KOPT-K1 (cell line): ENCODE measurements around the gene NDUFB4.

ENCODE experiments used
- H3K27ac ChIP-seq: fragments of 200-600 bp; sonication (generic); 2 replicates; pipeline ENCODE4 v1.5.1; 2016; ENCODE audit warnings: antibody characterized with exemption, mild to moderate bottlenecking, low read depth, low read length; ENCODE audit not compliant: poor library complexity, severe bottlenecking
- H3K36me3 ChIP-seq: fragments of 200-600 bp; sonication (generic); 2 replicates; pipeline ENCODE4 v1.5.1; 2017; ENCODE audit warnings: antibody characterized with exemption, mild to moderate bottlenecking, low read length, moderate library complexity; ENCODE audit not compliant: insufficient read depth
- H3K9me3 ChIP-seq: fragments of 200-600 bp; sonication (generic); 2 replicates; pipeline ENCODE4 v1.5.1; 2017; ENCODE audit warnings: antibody characterized with exemption, low read length, mild to moderate bottlenecking; ENCODE audit not compliant: insufficient read depth, poor library complexity, severe bottlenecking

The NDUFB4 gene

DNA sequence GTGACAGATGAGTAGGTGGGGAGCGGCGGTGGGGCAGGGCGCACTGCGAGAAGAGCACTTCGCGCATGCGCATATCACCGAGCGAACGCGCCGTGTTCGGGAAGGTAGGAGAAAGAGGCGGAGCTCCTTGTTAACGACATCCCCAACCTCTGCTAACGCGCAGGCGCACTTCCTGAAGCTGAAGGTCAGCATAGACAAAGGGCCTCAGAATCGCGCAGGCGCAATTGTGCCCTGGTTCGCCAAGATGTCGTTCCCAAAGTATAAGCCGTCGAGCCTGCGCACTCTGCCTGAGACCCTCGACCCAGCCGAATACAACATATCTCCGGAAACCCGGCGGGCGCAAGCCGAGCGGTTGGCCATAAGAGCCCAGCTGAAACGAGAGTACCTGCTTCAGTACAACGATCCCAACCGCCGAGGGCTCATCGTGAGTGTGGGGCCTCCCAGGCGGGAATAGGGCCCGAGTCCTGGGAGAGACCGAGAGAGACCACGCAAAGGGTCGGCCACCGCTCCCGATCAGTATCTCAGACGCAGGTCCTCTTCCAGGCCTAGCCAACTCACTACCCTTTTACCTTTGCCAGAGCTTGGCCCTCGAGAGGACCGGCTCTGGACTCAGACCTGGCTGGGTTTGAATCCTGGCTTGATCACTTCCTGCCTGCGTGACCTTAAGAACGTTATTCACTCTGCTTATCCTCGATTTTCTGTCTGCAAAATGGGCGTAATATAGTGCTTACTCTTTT, at the start of gene NDUFB4:
TSS of gene NDUFB4 (plus strand) at position 221 of the 737 bp plus-strand sequence. CDS start at position 245, 24 bp downstream.
- Histone ChIP-seq H3K27ac (peak within 1 kb of the TSS; percentile 91), H3K36me3 (peaks cover 36% of the 10 kb centered on the region), H3K9me3 (no peaks in the 10 kb centered on the region)

DNA sequence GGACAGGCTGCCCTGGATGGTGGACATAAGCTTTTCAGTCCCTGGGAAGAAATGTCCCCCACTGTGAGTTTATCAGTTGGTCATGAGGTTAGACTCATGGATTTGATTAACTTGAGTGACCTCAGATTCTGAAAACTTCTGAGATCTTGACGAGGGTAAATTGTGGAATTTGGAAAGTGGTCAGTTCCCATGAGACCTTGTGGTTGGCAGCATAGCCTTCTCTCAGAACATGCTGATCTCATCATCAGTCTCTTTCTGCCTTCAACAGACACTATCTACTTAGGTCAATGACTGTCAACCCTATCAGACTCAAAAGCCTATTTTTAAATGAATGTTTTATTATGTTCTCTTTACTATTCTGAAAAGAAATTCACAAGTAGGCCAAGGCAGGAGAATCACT, 45.6 kb upstream of the NDUFB4 start:
- no peak overlapping the region for H3K27ac ChIP-seq
- no peaks in the 10 kb centered on the region for H3K9me3 ChIP-seq
- no peaks in the 10 kb centered on the region for H3K36me3 ChIP-seq

DNA sequence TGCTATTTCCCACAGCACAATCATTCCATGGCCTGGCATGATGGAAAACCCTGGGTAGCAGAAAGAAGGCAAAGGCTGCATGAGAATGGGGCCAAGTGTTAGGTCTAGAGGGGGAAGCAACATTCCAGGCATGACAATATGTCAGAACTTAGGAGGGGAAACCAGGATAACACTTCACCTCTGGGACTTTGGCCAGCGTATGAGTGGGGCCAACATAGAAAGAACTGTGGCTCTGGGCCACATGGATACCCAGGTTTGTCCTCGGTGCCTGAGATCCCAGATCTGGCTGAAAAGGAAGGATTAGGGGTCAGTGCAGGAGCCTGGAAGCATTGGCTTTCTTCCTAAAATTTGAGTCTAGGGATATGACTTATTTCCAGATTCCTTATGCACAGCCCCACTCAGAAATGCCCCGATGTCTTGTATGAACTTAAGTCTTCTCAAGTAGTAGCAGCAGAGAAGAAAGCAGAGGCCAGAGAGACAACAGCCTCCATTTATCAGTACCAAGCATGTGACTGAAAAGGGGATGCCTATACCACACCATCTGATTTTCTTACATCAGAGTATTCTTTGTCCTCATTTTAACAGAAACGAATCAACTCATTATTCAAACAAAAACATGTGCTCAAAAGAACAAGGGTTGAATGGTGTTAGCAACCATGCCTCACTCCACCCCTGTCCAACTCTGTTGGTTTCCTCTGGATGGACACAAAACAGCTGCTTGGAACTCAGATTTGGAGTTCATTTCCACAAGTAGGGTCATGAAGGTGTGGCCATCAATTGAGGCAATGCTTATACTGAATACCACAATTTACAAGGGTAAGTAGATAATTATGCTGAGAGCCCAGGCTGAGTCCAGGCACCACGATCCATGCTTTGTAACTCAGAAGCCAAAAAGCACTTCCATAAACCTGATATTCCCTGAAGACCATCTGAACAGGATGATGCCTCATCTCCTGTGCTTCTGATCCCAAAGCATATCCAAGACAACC, 43.7 kb upstream of the NDUFB4 start:
- Histone ChIP-seq H3K9me3 (no peaks in the 10 kb centered on the region), H3K36me3 (no peaks in the 10 kb centered on the region), H3K27ac (no peak overlapping the region)

DNA sequence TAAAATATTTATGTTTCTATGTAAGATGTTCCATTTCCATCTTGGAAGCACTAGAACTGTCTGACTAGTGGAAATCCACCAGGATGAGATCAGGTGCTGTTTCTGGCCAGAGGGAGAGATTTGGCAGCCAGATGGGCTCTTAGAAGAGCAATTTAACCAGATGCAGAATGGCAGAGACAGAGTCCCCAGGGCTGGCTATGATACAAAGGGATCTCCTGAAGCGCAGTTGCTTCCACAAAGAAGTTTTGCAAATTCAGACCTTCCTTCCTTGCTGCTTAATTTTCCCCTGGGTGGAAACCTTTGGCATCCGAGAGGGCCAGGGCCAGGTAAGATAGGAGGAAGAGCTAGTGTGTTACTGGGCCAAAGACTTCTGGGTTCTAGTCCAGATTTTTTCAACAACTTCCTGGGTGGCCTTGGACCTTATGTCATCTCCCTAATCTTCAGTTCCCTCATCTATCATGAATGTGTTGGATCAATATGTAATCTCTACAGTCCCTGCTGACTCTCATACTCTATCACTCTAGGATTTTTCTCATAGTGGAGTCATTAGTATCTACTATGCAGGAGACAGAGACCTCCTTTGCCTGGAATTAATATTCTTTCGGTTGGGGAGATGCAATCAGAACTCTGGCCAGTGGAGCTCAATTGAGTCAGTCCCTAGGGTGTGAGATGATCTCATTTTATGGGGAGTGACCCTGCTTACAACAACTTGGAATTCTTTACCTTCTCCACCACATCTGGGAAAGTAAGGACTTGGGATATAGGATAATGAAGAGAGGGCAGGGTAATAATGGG, 41.1 kb upstream of the NDUFB4 start:
- Histone ChIP-seq H3K9me3 (no peaks in the 10 kb centered on the region), H3K27ac (no peak overlapping the region), H3K36me3 (no peaks in the 10 kb centered on the region)

DNA sequence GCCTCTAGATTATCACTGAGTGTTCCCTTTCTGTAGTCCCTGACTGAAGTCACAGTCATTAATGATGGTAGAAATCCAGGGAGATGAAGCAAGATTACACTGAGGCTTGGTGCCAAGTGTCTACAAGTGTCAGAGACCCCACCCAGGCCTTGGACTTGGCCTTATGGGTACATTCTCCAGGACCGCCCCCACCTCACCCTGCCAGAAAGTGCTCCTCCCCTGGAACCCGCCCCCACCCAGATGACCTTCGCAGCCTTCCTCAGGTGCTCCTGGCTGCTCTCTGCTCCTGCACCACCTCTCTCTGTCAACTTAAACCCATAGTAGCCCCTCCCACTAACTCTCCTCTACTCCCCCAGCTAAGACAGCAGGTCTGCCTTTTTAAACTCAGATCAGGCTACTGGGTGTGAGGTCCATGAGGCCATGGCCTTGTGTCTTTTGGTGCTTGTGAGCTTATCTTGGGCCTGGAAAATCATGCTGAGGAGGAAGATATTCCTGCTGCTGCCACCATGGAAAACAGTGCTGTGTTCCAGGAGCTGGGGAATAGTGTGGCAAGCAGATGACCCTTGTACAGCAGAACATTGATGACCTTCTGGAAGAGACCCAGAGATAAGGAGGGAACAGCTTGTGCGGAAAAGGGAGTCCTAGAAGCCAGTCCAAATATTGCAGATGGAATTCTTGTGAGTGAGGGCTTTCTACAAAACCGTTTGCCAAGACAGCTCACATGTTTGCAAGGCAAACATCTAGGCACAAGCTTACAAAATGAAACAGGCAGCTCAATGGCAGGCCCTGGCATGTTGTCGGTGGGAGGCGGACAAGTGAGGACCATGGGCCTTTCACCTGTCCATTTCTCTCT, 40.3 kb upstream of the NDUFB4 start:
- Histone ChIP-seq H3K27ac (no peak overlapping the region), H3K9me3 (no peaks in the 10 kb centered on the region), H3K36me3 (no peaks in the 10 kb centered on the region)

DNA sequence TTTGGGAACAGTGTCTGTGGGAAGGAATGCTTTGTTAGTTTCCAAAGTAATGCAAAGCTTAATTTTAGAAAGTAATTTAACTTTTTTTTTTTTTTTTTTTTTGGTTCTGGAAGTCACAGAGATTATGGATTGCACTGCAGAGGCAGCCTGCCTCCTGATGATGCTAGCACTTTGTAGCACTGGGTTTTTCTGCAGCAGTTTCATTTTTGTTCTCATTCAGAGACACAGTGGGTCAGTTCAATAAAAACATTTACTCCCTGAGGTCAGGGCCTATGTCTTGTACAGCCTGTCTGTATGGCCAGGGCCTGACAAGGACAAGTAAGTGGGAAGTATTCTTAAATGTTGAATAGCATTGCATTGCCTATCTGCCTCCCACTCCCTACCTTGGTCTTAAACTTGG, 39.0 kb upstream of the NDUFB4 start:
- no peaks in the 10 kb centered on the region for H3K36me3 ChIP-seq
- H3K27ac ChIP-seq: no peak overlapping the region
- H3K9me3 ChIP-seq: no peaks in the 10 kb centered on the region

DNA sequence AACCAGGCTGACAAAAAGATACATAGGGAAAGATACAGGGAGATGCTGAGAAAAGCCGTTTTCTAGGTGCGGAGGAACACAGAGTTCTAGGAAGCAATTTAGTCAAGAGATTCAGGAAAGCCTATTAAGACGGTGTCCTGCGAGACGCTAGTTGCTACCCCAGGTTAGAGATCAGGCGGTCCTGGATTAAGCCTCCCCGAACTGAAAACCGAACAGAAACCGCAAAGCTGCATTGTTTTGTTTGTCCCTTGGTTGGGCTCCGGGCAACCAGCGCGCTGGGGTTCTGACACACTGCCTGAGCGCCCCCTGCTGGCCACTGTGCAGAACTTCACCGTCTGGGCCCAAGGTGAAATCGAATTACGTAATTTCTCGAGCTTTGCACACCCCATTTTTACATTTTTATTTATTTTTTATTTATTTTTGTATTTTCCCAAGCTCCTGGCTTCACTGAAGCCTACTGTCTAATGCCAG, 37.3 kb upstream of the NDUFB4 start:
- no peak overlapping the region for H3K27ac ChIP-seq
- H3K9me3 ChIP-seq: no peaks in the 10 kb centered on the region
- no peaks in the 10 kb centered on the region for H3K36me3 ChIP-seq

DNA sequence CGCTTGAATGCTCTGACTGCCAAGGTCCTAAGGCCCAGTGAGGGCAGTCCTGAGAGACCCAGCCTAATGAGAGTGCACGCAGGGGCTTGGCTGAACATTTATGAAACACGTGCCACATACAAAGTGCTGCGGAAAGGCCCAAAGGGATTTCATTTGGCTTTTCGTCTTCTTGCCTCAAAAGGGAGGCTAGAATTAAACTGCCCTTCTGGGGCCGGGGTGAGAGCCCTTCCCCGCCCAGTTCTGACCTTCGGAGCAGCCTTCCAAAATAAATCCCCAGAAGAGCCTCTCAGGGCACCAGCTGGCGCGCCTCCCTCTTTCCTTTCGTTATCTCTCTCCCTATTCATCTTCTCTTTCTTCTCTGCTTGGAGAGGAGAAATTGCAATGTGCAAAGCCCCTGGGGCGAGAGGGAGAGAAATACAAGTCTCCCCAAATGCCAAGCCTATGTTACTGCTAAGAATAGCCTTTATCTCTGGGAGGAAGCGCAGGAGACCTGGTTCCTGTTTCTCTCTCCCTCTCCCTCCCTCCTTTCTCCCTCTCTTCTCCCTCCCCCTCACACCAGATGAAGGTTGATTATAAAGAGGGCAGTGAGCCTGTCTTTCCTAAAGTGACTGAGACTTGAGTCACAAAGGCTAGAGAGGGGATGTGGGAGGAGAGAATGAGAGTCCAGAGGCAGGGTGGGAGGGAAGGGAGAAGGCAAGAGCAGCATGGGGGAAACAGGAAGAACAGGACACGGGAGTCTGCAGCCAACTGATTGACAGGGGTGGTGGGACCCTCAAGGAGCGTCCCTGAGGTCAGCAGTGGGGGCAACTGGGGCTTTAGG, 36.7 kb upstream of the NDUFB4 start:
- H3K27ac ChIP-seq: no peak overlapping the region

DNA sequence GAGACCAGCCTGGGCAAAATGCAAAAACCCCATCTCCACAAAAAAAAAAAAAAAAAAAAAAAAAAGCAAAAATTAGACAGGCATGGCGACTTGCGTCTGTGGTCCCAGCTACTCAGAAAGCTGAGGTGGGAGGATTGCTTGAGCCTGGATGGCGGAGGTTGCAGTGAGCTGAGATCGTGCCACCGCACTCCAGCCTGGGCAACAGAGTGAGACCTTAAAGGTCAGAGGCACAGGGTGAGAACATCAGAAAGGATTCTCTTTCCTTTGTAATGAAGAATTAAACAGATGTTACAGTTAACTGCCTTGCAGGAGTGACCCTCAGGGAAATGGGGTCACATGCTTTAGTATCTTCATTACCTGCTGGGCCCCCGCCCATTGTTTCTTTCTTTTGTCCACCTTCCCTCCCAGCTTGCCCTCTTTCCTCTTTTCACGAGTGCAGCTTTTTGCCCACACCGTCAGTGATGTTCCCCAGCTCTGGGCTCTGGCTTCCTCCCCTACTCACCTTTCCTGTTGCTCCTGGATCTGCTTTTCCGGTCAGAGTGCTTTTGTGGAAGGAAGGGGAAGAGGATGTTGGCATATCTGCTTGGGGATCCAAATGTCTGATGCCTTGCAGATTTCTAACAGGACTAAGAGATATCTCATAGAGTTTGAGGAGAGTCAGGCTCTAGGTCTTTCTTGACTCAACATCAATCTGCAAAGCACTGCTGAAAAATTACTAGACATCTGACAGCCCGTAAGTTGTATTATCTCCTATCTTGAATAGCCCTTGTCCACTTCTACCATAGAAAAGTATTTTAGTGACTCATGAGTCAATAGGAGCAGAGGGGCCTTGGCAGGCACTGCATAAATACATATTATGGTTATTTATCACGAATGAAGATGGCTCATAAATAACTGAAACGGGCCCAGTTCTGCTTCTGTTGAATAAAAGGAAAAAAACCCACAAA, 35.6 kb upstream of the NDUFB4 start:
- no peak overlapping the region for H3K27ac ChIP-seq
- H3K9me3 ChIP-seq: no peaks in the 10 kb centered on the region
- H3K36me3 ChIP-seq: no peaks in the 10 kb centered on the region

More for the DNA sequence above, 36.7 kb upstream of the NDUFB4 start:
- H3K36me3 ChIP-seq: no peaks in the 10 kb centered on the region
- H3K9me3 ChIP-seq: no peaks in the 10 kb centered on the region

DNA sequence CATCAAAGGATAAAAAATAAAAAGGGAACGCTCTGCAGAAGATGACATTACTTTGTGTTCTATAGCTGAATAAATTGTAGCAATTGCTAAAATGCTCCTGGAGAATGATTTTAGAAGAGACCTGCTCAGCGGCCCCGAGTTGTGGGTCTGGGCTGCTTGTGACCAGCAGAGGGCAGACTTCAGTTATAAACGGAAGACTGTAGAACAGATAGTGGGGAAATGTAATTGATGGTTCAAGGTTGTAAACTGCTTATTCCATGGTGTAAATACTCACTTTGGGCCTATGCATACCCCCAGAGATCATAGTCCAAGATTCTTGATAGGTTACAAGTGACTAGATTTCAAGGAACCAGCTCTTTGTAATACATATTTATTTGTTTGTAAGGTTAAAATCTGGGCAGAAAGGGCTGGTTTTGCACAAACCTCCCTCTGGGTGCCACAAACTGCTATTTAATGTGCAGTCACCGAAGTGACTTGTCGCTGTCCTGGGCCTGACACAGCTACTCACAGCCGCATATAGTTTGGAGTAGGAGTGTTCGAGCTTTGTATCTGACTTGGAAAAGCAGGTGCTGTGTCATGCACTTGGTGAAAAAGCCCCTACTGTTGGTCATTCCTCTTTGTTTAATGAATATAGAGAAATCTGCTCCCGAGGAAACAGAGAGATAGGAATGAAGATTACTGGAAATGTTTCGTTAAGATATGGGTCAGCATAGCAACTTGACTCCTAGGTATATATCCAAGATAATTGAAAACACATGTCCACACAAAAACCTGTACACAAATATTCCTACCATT, 34.7 kb upstream of the NDUFB4 start:
- no peaks in the 10 kb centered on the region for H3K36me3 ChIP-seq
- H3K27ac ChIP-seq: no peak overlapping the region
- no peaks in the 10 kb centered on the region for H3K9me3 ChIP-seq

DNA sequence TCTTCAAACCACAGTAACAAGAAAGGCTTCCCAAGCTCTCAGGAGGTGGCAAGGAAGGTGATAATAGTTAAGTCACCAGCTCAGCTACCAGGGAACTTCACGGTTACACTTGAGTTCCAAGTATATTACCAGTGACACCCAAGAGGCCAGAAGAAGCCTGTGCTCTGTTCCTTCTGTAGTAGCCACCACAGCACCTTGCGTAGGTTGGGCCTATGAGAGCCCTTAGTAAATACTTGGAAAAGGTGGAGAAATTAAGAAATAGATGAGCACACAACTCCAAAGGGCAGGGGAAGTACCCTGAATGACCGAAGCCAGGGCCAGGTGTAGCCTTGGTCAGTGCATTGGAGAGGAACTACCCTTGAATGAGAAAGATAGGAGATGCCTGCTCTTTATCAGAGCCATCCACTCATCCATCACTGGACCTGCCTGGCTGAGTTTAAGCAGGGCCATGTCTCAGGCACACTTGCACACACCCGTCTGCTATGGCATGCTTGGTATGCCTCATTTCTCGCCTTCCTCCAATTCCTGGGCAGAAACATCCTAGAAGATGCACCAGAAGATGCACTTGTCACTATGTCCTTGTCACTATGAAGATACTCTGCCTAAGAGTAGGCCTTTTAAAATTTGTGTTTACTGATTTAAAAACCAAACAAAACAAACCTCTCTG, 32.6 kb upstream of the NDUFB4 start:
- Histone ChIP-seq H3K9me3 (no peaks in the 10 kb centered on the region), H3K27ac (no peak overlapping the region), H3K36me3 (no peaks in the 10 kb centered on the region)
